EL (cell line): ENCODE measurements around the gene CNOT4.

Experiments used
- DNase-seq: peaks from one replicate; pipeline ENCODE4 v3.0.0-alpha.2; 2016

The CNOT4 gene

DNA sequence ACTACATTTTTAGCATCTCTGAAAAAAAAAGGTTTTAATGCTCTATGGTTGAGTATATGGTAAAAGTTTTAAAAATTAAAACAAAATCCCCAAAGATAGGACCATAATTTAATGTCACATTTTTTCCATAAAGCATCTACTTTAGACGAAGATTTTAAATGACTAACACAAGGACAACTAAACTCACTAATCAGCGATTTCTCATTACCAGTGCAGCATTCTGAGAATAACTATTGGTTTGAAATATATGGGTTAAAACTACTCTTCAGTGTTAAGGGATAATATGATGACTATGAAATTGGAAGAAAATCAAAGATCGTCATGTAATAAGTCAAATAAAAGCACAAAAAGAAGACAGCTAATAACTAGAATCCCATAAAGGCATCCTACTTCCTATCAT, 118.4 kb downstream of the CNOT4 start:
- DNase-seq: no peak

DNA sequence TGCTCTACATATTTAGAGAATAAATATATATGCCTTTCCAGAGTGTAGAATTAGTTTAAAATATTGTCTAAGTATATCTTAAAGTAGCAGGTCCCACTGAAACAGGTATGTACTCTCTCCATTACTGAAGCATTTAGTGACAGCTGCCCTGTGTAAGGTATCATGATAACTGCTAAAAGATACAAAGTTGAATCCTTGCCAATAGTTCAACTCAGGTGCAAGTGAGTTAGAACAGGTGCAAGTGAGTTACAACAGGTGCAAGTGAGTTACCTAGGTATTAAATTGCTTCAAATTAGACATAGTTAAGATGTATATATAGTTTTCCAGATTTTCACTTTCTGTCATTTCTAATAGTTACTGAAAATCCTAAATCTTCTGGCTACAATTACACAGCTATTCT, 119.1 kb downstream of the CNOT4 start:
- no peak for DNase-seq

DNA sequence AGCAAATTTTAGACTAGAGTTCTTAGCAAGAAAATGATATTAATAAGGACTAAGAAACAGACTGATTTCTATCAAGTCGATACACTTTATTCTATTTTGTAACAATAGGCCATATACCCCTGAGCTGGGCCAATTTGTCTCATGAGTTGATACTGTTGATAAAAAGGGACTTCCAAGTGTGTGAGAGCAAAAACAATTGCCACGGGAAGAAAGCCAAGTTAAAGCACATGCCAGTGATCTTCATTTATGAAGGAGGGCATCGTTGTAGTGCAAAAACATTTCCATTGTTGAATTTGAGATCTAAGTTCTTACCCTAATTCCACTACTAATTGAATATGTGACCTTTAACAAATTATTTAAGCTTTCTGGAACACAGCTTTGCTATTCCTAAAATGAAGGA, 119.9 kb downstream of the CNOT4 start:
- no peak for DNase-seq

DNA sequence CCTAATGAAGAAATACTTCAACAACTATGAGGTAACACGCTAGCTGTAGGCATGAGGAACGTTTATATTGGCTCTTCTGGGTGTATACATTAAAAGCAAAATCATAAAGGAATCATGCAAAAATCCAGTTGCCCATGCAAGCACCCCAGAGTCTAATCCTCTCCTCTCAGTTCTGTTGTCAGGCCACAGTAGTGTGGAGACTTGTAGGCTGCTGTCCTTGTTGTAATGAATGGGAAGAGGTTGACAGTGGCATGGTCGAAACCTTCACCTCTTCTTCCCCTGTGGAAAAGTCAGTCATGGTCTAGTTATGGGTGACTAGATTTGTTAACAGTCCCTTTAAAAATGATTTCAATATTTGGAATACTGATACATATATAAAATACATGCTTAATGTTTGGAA, 121.3 kb downstream of the CNOT4 start:
- no peak for DNase-seq

DNA sequence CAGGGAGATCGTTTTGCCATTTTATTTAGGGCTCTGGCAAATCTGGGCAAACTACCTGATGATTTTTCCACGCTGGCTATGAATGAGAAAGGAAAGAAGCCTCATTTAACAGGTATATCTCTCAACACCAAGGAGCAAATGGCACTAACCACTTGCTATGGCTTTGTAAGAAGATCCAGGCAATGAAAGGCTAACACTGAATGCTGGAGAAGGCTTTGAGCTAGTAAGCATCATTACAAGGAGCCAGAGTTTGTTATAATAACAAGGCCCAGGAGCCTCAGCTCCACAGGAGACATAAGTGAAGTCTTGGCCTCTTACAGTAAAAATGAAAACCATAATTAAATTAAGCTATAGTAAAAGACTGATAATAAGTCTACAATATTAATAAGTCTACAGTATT, 123.1 kb downstream of the CNOT4 start:
- DNase-seq: no peak

DNA sequence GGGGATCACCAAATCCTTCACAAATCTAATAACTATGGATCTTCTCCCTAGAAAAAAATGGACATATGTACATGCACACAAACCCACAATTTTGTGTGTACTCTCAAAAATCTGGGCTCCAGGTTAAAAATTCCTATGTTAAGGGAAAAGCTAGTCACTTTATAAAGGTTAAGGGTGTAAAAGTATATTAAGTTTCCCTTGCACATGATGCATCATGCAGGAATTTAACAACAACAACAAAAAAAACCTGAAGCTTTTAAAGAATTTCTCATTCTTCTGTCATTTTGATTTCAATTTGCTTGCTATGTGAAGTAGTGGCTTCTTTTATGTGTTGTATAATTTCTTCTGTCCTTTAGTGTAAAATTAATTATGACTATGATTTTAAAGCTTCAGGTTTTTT, 123.7 kb downstream of the CNOT4 start:
- DNase-seq: peak; percentile 40

DNA sequence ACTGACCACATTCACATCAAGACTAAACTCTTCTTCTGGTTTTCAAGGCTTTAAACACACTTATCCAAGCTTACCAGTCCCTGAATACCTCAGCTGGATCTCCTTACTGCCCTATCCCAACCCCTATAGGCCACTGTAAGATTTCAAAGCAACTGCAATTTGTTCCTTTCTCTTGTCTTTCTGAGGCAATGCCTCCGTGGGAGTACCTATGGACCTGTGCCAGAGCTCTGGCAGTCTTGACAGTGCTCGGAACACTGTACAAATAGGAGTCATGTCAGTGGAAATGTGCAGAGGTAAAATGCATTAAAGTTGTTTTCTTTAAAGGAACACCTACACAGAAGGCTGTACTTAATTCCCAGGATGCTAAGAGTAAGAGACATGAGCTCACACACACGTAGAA, 124.7 kb downstream of the CNOT4 start:
- DNase-seq: no peak

DNA sequence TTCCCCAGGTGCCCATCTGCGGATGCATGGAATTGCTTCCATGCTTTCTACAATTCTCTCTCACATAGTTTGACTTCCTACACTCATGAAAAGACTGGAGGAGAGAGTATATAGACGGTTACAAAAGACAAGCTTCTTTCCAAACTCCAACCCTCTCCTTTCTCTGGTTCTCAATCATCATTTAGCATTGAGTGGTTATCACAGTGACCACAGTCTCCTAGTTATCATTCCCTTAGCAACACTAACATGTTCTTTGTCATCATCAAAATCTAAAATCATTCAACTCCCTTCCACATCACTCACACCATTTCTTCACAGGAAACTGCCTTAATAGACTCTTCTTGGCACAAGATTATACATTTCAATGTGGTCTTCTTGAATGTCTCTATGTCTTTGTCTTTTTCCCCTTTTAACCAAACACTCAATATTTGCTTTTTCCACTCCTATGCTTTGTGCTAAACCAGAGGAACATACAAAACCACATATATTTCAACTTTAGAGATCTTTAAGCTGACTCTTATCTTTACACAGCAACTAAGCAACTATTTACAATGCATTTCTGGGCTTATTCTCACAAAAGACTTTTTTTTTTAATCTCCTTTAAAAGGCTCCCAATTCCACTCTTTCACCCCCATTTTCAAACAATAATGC, 126.3 kb downstream of the CNOT4 start:
- DNase-seq: no peak

DNA sequence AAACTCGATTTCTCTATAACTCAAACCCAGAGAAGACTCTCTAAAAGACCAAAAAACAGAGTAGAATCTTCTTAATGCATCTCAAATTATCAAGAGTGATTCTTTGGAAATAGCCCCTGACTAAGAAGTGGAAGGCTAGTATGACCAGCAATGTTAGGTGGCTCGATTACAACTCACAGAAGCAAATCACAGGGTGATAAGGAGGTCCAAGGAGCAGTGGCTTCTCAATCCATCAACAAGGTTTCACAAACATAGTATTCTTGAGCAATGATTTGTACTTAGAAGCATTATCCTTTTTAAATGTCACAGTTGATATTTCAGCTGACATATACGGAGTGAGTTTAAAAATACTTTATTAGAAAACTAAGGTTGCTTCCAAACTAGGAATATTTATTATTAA, 127.7 kb downstream of the CNOT4 start:
- no peak for DNase-seq

DNA sequence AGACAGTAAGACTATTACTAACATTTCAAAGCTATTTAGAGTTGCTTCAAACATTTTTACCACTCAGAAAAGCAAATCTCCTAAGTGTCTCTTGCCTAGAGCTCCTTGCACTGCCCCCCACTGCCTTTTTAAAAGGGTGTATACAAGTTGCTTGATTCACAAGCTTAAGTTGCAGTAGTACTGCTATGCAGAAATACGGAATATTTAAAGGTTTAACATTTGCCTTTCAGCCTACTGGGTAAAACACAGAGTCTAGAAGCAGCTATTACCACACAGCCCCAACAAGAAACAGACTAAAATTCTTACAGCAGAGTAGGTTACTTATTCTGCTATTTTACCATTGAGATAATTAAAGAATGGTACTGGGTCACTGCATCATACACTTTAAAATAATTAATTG, 128.5 kb downstream of the CNOT4 start:
- DNase-seq: no peak

DNA sequence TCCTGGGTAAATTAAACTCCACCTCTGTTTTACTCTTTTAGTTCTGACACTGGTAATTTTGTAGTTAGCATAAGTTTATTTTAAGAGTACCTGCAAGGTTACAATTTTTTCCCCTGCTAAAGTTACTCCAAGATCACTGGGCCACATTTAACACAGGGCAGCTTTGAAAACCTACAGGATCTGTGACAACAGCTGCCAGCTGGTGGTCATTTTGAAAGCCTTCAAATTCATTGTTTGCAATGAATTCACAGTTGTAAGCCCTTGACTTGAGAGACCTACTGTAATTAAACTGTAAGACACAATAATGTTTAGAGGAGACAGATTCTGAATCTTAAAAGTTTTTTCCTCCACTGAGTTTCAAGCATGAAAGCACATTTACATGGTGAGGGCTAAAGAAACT, 129.6 kb downstream of the CNOT4 start:
- DNase-seq: no peak

DNA sequence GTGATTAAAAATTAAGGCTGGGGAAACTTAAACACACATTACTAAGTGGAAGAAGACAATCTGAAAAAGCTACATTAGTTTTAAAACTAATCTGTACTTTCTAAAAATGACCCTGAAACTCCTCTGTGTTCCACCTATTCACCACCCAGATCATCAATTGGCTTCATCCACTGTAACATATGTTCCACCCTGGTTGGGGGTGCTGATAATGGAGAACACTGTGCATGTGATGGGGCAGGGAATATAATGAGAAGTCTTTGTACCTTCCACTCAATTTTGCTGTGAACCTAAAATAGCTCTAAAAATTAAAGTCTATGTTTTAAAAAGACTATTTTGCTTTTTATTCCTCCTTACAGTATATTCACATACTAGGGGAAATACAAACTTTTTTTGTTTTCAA, 132.7 kb downstream of the CNOT4 start:
- DNase-seq: no peak

DNA sequence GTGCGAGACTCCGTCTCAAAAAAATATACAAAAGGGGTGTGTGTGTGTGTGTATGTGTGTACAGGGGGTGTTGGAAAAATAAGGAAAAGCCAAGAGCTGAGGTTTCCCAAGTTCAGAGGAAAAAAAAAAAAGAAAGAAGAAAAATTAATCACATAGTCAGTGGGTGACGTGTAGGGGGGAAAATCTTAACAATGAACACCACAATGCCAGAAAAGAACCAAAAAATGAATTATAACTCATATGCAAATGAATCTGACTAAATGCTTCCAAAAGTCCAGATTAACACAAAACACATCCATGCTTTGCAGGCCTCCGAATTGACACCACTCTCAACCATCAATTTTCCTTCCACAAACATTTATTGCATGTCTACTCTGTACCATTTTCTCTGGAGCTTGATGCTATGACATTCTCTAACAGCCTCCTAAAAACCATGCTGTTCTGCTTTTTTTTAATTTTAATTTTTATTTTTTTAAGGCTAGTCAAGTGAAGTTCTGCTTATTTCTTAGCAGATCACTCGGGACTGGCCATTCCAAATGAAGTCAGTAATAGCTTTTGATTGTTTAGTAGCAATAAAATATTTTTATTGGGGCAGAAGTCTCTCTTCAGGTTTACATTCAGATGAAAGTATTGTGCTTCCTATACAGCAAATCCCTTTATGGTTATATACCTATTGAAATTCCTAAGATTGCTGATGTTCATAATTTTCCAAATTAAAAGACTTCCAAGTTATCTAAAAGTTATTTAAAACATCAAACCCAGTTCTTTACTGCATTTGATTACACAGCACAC, 133.8 kb downstream of the CNOT4 start:
- no peak for DNase-seq

DNA sequence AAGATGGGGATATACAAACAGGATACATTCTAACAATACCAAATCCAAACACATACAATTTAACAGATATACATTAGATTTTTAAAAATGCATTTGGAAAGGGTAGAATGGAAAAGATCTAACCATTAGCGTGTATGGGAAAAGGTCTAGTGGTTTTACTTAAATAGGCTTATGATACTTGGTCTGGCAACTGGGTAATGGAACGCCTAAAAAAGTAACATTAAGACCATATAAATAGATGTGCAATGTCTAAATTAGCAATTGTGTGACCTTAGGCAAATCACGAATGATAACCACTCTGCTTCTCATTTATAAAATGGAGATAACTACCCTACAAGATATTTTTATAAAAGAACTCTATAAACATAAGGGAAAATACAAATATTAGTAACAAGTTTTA, 135.2 kb downstream of the CNOT4 start:
- no peak for DNase-seq

DNA sequence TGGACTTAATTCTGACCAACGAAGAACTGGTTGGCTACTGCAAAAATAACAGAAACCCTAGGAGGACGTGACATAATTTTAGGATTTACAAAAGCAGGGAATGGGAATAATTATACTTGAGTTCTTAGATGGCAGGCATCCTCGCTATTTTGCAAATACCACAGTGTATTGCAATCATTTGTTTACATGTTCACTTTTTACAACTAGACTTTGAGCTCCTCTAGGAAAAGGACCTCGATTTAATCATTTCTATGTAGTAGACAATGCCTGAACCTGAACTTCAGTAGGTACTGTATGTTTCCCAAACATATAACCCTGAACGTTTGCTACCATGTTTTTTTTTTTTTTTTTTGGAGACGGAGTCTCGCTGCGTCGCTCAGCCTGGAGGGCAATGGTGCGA, 137.7 kb downstream of the CNOT4 start:
- no peak for DNase-seq

DNA sequence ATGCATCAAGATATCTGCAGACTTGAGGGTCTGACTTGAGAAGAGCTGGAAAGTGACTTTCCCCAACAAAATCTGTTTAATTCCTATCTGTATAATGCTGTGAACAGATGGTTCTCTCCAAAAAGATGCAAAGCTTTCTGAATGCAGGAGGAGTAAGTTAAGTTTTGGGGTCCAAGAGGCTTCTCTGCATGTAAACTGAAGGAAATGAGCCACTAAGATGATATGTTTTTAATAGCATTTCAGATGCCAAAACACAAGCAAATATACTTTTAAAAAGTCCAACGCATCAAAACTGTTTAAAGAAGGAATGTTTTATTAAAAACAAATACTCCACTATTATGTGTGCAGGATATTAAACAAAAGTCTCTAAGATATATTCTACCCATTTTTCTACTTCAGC, 139.2 kb downstream of the CNOT4 start:
- no peak for DNase-seq

DNA sequence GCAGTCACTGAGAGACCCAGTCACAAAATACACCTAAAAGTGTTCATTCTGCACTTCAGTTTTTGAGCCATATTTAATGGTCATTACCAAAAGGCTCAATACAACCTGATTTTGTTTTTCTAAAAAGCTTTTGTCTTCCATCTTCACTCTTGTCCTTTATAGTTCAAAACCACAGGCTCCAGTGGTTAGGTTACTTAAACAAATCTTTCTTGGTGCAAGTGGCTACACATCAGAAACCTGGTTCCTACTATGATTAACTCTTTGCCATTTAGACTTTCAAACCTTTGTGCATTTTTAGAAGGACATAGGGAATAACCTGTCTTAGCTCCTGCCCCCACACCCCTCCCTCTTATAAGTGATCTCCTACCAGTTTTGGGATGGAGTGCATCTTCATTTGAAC, 140.5 kb downstream of the CNOT4 start:
- no peak for DNase-seq

DNA sequence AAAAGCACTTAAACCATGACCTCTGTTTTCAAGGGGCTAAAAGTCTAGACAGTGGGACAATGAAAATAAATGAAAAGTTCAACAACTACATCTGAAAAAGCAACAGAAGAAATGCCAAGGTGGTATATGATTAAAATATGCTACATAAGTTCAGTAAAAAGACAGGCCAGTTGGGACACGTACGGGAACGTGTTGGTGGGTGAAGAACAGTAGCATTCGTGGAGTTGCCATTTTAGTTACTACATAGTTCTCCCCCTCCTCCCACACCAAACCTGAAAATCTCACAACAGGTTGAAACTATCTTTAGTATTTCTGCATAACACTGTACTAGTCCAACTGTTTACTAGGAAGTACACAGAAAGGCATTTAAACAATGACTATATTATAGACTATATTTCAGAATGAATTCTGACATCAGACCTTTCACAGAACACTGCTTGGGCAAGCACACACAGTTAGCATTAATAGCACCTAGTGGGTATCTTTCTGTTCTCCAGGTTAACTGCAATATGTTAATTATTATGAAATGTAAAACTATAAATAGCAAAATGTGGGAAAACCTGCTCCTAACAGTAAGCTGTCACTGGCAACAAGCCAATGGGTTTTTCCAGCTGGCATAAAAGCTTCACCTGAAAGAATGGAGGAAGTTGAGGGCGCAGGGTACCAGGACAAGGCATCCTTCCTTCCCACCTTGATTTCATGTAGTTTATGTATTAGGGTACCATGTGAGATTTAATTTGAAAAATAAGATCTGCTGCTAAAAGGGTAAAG, 141.3 kb downstream of the CNOT4 start:
- no peak for DNase-seq

DNA sequence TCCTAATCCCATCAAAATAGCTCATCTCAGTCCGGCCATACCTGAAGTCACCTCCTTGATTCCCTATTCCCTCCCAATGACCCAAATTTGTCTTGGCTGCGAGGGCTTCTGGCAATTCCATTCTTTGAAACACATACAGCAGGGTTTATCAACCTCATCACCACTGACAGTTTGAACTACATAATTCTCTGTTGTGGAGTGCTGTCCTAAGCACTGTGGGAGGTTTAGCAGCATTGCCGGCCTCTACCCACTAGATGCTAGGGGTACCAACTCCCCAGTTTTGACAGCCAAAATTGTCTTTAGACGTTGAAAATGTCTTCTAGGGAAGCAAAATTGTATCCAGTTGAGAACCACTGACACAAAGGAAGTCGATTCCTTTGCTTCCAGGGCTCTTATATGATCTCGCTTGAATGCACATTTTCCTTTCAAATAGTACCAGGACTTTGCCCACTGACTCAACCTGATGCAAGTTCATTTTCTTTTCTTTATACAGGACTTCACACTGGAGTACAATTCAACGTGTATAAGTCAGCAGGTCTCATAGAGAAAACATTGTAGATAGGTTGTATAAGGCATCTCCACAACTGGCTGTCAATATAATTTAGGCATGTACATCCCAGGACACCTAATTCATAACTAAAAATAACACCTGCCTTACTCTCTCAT, 142.9 kb downstream of the CNOT4 start:
- DNase-seq: no peak

DNA sequence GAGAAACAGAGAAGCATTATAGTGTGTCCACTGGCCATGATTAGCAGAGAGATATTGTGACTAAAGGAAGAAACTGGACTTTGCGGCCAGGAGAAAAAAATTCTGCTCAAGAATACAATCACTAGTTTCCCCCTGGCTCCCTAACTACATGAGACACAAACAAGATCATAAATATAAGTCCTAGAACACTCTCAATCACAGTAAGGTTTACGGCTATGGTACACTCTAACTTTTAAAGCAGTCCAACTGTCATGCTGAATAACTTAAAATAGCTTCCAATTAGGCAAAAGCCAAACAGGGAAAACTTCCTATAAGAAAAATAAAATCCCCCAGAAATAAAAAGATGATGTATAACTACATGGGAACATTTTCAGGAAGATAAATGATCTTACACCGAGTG, 144.2 kb downstream of the CNOT4 start:
- no peak for DNase-seq

DNA sequence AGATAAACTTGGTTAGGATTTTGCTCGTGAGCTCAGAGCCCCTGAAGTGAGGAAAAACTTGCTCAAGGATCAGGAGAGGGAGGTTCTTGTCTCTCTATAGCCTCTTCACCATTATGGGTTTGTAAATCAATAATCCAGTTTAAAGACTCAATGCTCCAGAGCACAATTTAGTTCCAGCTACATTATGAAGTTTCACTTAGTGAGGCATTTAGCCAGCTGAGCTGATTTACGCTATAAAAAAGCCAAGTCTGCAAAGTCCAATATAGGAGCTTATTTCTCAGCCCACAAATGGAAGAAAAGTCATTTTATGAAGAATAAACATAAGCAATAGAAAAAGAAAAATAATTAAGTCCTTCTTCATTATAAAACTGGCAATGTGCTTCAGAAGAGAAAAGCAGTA, 145.7 kb downstream of the CNOT4 start:
- DNase-seq: no peak

DNA sequence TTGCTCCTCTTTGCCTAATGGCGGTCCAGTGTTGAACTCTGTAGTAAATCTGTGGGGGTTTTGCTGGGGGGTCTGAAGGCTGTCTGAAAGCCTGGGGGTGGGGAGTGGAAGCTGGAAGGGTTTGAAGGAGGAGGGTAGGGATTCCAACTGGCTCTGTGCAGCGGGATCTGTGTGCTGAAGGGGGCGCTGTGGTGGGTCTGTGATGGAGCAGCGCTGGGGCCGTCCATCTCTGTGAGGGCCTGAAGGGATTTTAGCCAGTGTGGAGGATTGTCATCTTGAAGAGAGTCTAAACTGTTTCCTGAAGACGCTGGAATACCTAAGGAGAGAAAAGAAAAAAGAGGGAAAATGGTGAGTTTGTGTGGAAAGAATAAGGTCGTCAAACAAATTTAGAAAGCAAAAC, 147.0 kb downstream of the CNOT4 start:
- no peak for DNase-seq

DNA sequence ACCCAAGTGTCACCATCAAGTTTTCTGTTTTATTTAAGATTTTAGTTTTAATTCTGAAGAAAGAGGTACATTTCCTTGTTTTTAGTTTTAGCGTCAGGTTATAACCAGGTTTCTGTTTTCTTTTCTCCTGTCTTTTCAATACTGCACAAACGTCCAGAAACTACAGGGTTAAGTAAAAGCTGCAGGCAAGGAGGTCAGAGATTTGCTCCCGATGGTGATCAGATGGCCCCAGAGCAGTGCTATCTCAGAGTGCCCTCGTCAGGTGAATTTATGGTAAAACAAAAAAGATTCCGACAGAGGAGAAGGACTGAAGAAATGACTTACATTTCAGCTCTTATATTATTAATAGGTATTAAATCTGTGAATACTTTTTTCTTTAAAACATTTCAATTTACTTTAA, 148.1 kb downstream of the CNOT4 start:
- DNase-seq: no peak

DNA sequence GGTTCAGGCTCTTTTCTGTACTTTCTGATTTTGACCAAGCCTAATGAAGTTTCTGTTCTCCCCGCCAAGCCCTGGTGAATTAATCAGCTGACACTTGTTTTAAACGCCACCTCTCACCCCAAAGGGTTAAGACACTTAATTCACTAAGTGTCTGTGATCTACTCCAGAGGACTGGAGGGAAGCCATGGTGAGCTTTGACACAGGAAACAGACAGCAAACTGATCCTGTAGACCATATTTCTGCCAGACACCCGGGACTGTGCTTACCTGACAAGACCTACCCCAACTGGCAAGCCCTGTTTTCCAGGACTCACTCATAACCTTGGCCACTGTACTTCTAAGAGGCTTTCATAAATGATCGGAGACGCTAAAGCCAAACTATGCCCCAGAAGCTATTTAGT, 150.3 kb downstream of the CNOT4 start:
- DNase-seq: no peak
